Fibroblast of skin of left biceps (primary cell): ENCODE data around the gene BCAT1.
"Not testable (repeated sequence)": the region's sequence is repeated elsewhere in the genome, so short reads cannot be mapped to it uniquely, and the experiment has no call there.

Experiments used
- DNase-seq, 2 experiments: peaks; one replicate each; pipeline ENCODE4 v3.0.0-alpha.2; 2013; ENCODE audit warnings: low read depth in 2 of 2

Gene BCAT1

DNA sequence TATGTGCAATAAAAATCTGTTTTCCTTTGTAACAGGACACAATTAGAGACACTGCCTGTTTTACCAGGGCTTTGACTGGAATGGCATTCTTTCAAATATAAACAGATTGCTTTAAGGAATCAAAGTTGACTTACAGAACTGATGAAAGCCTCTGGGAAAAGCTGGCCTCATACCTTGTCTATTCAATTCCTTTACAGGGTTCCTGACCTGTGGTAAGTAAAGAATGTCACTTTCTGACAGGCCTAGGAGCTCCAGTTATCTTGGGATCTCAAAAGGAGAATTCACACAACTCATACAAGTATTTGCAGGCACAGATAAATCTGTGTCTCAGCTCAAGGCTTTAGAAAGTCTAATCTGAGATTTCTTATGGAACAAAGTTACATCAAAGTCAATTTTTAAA, 88.4 kb downstream of the BCAT1 start:
- DNase-seq: no peak

- no peak for DNase-seq
Observed at GRCh38 chr12:24856541-24856940, 92.4 kb downstream of the BCAT1 start.

- DNase-seq: no peak
Observed at GRCh38 chr12:24854908-24855307, 94.0 kb downstream of the BCAT1 start.

DNA sequence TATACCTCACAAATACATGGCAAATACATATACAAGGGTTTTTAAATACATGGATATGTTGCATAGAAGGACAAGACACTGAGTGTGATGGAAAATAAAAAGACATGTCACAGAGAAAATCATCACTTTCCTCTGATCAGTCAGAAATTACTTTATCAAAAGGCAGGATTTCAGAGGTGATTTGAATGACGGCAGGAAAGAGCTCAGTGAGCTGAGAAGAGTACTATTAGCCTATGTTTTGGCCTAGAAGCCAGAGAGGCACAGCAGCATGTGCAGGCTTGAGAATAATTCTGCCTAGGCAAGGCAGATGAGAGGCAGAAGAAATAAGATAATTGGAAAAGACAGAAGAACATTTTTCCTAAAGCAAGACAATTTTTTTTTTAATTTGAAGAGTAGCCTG, 94.9 kb downstream of the BCAT1 start:
- no peak for DNase-seq

GRCh38 chr12:24853588-24853987, 95.3 kb downstream of the BCAT1 start:
- no peak for DNase-seq

- no peak for DNase-seq
Observed at GRCh38 chr12:24853094-24853493, 95.8 kb downstream of the BCAT1 start.

DNA sequence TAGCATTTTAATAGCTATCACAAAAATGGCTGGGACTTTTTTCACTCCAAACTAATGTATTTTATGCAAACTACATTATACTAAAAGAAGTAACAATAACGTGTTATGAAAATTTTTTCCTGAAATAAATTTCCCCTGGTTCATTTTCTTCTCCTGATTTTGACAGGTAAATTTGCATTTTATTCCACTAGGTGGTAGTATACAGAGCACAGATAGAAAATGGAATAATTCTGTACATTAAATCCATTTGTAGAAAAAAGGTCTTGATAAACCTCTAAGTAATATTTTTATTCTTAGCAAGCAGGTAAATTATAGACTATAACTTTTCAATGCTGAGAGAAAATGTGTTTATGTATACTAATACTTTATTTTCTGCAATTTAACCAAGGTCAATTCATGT, 96.5 kb downstream of the BCAT1 start:
- DNase-seq: no peak

GRCh38 chr12:24851883-24852282, 97.0 kb downstream of the BCAT1 start:
- DNase-seq: not testable (repeated sequence)

GRCh38 chr12:24851341-24851740, 97.6 kb downstream of the BCAT1 start:
- DNase-seq: no peak

DNA sequence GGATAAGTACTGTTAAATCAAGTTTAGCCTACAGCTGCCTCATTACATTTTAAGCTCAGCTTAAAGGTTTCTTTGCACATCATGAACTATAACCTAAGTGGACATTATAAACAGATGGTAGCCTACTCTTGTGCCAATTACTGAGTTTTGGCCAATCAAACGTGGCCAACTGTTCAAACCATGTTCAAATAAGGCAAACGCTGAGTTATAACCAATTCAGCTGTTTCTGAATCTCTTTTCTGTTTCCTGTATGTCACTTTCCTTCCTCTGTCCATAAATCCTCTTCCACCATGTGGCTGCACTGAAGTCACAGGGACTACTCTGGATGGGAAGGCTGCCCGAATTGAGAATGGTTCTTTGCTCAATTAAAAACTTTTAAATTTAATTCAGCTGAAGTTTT, 98.4 kb downstream of the BCAT1 start:
- DNase-seq: no peak

GRCh38 chr12:24848941-24849477, 99.9 kb downstream of the BCAT1 start:
- DNase-seq: no peak

DNA sequence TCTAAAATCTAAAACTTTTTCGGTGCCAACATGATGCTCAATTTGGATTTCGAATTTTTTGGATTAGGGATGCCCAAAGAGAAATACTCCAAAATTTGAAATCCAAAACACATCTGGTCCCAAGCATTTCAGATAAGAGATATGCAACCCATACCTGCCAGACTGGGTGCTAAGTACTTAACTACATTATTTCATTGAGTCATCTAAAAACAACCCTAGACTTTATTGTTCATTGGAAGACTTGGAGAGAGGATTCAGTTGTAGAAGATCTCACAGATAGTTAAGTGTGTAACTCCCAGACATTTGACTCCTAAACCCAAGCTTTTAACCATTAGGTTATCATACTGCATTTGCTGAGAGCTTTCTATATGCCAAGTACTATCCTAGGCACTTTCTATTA, 102.2 kb downstream of the BCAT1 start:
- no peak for DNase-seq

DNA sequence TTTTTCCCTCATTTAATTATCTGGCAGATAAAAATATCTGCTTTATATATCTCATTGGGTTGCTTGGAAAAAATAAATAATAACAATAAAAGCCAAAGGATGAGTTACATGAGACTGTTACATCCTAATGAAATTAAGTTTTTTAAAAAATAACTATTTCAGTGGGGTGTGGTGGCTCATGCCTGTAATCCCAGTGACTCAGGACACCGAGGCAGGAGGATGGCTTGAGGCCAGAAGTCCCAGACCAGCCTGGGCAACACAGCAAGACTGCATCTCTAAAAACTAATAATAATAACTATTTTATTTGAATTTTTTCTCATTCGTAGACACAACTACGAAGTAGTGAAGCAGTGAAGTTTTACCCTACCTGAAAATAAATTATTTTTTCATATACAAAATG, 103.3 kb downstream of the BCAT1 start:
- DNase-seq: no peak

DNA sequence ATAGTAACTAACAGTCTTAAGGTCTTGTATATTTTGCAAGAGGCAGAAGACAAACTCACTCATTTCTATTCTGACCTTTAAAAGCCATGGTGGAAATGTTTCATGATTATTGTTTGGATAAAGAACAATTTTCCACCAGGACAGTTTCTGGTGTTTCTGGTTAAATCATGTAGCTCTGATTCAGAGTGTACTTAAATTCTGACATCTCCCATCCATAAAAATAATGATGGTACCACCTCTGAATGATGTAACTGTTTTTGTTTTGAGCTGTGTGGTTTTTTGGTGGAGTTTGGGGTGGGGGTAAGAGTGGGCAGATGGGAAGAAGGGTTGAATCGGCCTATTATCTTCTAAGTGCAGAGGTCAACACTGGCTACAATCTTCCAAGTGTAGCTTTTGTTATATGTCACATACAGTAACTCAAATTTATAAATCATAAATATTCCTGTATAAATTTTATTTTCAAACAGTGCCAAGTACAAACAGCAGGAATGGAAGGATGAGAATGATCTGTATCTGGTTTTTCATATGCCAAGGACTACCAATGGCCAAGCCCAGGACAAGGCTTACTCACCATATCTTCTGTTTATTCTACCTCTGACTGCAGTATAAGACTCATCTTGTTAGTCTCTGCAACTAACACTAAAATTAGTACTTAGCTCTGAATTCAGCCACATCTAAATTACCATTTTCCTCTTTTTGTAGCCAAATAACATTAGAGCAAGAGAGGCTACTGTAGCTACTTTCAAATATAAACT, 108.7 kb downstream of the BCAT1 start:
- DNase-seq: no peak

DNA sequence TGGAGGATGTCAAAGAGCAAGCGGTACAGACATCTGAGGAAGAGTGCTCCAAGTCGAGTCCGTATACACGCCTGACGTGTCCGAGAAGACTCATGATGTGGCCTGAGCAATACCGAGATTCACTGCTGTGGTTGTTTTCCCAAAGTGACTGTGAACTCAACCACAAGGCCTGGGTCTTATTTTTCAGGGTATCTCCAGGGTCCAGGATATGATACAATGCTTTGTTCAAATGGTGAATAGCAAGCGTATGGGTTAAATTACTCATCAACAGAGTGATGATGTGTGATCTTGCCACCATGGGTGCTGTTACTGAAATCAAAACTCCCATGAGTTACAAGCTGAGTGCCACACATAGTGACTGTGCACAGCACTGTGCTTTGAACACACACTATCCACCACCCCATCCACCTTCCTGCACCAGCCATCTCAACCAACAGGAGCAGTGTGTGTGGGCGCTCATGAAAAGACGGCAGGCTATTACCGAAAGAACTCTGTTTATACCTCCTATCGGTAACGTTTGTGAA, 109.6 kb downstream of the BCAT1 start:
- DNase-seq: peak in 1 of 2 experiments; percentile 36

GRCh38 chr12:24838531-24838950, 110.4 kb downstream of the BCAT1 start:
- DNase-seq: peak; percentile 96 to 97

- no peak for DNase-seq
Observed at GRCh38 chr12:24835377-24835776, 113.5 kb downstream of the BCAT1 start.

DNA sequence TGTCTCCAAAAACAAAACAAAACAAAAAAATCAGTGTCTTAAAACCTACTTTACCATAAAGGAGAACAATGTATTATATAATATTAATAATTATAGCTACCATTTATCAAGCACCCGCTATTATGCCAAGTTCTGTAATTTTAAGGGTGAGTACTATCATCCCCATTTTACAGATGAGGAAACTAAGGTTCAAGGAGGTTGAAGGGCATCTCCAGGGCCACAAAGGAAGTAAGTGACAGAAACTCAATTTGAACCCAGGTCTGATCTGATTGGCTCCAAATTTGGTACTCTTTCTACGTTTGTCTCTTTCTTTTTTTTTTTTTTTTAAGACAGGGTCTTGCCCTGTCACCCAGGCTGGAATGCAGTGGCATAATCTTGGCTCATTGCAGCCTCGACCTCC, 115.4 kb downstream of the BCAT1 start:
- no peak for DNase-seq

DNA sequence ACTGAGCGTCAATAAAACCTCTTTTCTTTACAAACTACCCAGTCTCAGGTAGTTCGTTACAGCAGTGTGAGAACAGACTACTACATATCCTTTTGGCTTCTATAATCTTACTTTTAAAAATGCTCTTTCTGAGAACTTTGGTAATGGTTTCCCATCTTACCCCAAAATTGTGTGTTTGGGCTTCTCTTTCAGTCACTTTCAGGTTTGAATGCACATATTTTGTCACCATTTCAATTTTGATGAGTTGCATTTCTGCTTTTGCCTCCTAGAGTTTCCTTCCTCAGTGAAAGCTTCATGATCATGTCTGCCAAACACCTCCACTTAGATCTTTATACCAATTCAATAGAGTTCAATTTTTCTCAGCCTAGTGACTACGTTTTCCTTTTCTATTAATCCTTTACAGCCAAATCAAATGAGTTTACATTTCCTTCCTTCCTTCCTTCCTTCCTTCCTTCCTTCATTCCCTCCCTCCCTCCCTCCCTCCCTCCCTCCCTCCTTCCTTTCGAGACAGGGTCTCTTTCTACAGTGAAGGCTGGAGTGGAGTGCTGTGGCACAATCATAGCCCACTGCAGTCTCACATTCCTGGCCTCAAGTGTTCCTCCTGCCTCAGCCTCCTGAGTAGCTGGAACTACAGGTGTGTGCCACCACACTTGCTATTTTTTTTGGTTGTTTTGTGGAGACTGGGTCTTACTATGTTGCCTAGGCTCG, 124.9 kb downstream of the BCAT1 start:
- no peak for DNase-seq

- peak; percentile 56 to 64 for DNase-seq
Observed at GRCh38 chr12:24822121-24822899, 126.6 kb downstream of the BCAT1 start.

DNA sequence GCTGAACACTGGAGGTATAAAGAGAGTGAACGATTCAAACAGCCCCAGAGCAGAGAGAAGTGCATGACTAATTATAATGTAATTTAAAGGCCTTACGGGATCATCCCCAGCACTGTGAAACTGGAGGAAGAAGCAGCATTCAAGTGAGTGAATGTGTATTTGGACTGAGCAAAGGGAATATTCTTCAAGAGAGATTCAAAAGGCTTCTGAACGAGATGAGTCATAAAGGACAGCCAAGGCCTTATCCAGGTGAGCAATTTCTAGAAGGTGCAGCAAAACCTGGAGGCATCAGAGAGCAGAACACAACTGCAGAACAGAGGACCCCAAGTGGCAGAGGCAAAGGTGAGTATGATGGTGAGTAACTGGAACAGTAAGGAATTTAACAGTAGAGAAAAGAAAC, 127.2 kb downstream of the BCAT1 start:
- no peak for DNase-seq

- DNase-seq: no peak
Observed at GRCh38 chr12:24820872-24821271, 128.0 kb downstream of the BCAT1 start.
